Activated CD4-positive, CD25-positive, alpha-beta regulatory T cell treated with anti-CD3 and anti-CD28 coated beads, Interleukin-2, amount 50 U/mL, for 24 hours (primary cell): Measurements from ENCODE around the gene ZNF738.

Experiments
- ATAC-seq, 2 donors: fragments of 150-1000 bp; cut with Tn5 transposase; one replicate each; pipeline ENCODE4 v1.10.0; 2021; ENCODE audit warnings: mild to moderate bottlenecking in 1 of 2, moderate library complexity in 1 of 2

The ZNF738 gene

DNA sequence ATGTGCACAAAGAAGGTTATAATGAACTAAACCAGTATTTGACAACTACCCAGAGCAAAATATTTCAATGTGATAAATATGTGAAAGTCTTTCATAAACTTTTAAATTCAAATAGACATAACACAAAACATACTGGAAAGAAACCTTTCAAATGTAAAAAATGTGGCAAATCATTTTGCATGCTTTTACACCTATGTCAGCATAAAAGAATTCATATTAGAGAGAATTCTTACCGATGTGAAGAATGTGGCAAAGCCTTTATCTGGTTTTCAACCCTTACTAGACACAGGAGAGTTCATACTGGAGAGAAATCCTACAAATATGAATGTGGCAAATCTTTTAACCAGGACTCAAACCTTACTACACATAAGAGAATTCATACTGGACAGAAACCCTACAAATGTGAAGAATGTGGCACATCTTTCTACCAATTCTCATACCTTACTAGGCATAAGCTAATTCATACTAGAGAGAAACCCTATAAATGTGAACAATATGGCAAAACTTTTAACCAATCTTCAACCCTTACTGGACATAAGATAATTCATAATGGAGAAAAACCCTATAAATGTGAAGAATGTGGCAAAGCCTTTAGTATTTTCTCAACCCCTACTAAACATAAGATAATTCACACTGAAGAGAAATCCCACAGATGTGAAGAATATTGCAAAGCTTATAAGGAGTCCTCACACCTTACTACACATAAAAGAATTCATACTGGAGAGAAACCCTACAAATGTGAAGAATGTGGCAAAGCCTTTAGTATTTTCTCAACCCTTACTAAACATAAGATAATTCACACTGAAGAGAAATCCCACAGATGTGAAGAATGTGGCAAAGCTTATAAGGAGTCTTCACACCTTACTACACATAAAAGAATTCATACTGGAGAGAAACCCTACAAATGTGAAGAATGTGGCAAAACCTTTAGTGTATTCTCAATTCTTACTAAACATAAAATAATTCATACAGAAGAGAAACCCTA is 64.5 kb downstream of the ZNF738 start:
- ATAC-seq, result no peak
